ENCODE results near the gene TFB2M. TPM values are rescaled to one million over a fixed set of nuclear protein-coding genes. Genes with fewer than 3 reads are reported as not detected.

TFB2M gene
- polyA plus RNA-seq, 3 donors = 4.9 to 9.7 (median 7.9) TPM

DNA sequence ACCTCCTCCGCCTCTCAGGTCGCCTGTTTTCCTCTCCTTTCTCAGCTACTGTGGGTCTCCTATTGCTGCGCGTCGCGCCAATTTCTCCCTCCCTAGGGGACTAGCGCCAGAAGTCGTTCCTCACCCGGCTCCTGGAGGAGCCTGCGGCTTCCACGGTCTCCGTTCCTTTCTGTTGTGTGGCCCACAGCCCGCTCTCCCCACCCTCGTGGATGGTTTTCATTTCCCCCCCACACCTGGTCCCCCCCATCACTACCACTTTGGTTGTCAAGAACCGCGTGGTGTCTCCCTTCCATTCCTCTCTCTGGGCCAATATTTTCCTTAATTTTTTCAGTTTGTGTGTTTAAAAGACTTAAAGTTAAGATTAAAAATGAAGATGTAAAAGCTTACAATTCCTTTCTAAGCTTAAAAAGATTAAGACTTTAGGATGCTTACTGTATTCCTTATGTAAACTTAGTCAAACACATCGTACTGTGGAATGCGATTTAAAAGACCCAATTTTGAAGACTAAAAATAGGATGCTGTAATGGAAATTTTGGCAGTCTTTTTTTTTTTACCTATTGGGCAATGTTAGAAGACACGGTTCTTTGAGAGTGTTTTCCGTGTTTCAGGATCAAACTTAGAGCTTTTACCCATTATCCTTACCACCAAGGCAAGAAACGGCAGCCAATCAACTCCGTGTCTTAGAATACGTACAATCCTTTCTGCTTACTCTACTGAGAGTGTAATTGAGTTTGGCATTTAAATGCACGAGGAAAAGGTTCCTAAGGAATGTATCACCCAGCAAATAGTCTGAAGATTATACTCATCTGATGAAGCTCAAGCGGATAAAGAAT is 968 bp upstream of the TFB2M start:
- no peaks in the 10 kb centered on the region for H3K27me3 Mint-ChIP-seq (ENCODE audit: low read depth in 3 of 3)
- H3K9me3 Mint-ChIP-seq = peaks cover 0 to 6% (median 0%) of the 10 kb centered on the region in 7 donors
- no peaks in the 10 kb centered on the region for H3K27me3 ChIP-seq (ENCODE audit: control insufficient read depth in 2 of 2, insufficient read depth in 2 of 2, low read length in 2 of 2)
- H3K9me3 ChIP-seq (replicated peaks in 1 of 2; ENCODE audit: control insufficient read depth in 1 of 2, insufficient read depth in 1 of 2, low read length in 2 of 2) = no peaks in the 10 kb centered on the region
- TF ChIP-seq, protein P1, sequence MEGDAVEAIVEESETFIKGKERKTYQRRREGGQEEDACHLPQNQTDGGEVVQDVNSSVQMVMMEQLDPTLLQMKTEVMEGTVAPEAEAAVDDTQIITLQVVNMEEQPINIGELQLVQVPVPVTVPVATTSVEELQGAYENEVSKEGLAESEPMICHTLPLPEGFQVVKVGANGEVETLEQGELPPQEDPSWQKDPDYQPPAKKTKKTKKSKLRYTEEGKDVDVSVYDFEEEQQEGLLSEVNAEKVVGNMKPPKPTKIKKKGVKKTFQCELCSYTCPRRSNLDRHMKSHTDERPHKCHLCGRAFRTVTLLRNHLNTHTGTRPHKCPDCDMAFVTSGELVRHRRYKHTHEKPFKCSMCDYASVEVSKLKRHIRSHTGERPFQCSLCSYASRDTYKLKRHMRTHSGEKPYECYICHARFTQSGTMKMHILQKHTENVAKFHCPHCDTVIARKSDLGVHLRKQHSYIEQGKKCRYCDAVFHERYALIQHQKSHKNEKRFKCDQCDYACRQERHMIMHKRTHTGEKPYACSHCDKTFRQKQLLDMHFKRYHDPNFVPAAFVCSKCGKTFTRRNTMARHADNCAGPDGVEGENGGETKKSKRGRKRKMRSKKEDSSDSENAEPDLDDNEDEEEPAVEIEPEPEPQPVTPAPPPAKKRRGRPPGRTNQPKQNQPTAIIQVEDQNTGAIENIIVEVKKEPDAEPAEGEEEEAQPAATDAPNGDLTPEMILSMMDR (IDR thresholded peaks at IDR 0.05) = no peak
- peak overlapping the region; percentile 92 to 98 for H3K27ac ChIP-seq (ENCODE audit: low read depth in 1 of 2, low read length in 2 of 2)
- DNase-seq = peak in 2 of 3 donors; percentile 32 to 47
- H3K36me3 ChIP-seq (replicated peaks in 1 of 2; ENCODE audit: control insufficient read depth in 1 of 2, insufficient read depth in 2 of 2, low read length in 2 of 2) = peaks cover 6 to 20% of the 10 kb centered on the region in 2 donors
- H3K27ac Mint-ChIP-seq = peak overlapping the region; percentile 94 to 98 (median 96)
- H3K4me3 ChIP-seq (replicated peaks in 1 of 3; ENCODE audit: low read depth in 2 of 3, low read length in 3 of 3) = peak overlapping the region; percentile 89 to 99 (median 96)
- H3K36me3 Mint-ChIP-seq = peaks cover 10 to 17% of the 10 kb centered on the region in 2 donors
- peaks cover 94% of the 10 kb centered on the region for H3K79me2 ChIP-seq (ENCODE audit: insufficient read depth, low read length)
- H4K20me1 ChIP-seq (ENCODE audit: insufficient read depth, low read length) = no peaks in the 10 kb centered on the region
- H3K4me1 Mint-ChIP-seq = peaks cover 46% of the 10 kb centered on the region
- peak overlapping the region; percentile 92 for H2AFZ ChIP-seq (ENCODE audit: insufficient read depth, low read depth, low read length, poor library complexity, severe bottlenecking)
- peaks cover 55 to 70% of the 10 kb centered on the region in 2 donors for H3K4me1 ChIP-seq (ENCODE audit: control insufficient read depth in 1 of 2, insufficient read depth in 2 of 2, low read length in 2 of 2)
- H3K4me3 Mint-ChIP-seq = peak overlapping the region; percentile 98
- intact Hi-C loops (cut with micrococcal nuclease) = loop anchor here (2.0 to 5.0 kb wide), 2 partner anchors 40 to 42 kb away; no protein-coding TSS in a partner anchor
- WGBS (ENCODE audit: insufficient coverage) = 0% methylated on average over 8 of the region's 25 CpGs
- peak overlapping the region; percentile 93 for H3K9ac ChIP-seq (ENCODE audit: insufficient read depth, low read length, poor library complexity, severe bottlenecking)
- peak overlapping the region; percentile 78 for H3K4me2 ChIP-seq (replicated peaks; ENCODE audit: extremely low read depth, low read length, poor library complexity, severe bottlenecking)

DNA sequence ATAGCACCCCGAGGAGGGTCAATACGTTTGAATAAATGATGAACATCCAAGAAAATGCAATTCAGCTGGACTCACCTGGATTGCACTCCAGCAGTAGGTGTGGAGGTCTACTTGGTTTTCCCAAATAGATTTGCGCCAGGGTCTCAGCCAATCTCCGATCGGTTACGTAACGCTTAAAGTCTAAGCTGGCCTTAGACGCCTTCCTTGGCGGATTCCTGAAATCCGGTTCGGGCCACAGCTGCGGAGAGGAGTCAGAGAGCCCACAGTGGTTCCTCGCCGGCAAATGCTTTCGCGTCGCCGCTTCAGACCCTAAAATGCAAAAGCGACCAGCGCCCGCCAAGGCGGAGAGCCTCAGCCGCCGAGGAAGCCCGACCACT is 322 bp downstream of the TFB2M start:
- under 1% methylated on average over 23 of the region's 25 CpGs for WGBS (ENCODE audit: insufficient coverage)

More for the DNA sequence above, 322 bp downstream of the TFB2M start:
- intact Hi-C loops (cut with micrococcal nuclease) = loop anchor here (2.0 to 5.0 kb wide), 2 partner anchors 42 to 43 kb away; no protein-coding TSS in a partner anchor
- Histone ChIP-seq H2AFZ (ENCODE audit: insufficient read depth, low read depth, low read length, poor library complexity, severe bottlenecking) (peak overlapping the region; percentile 92), H3K27me3 (ENCODE audit: control insufficient read depth in 2 of 2, insufficient read depth in 2 of 2, low read length in 2 of 2) (no peaks in the 10 kb centered on the region), H3K9me3 (replicated peaks in 1 of 2; ENCODE audit: control insufficient read depth in 1 of 2, insufficient read depth in 1 of 2, low read length in 2 of 2) (no peaks in the 10 kb centered on the region), H3K79me2 (ENCODE audit: insufficient read depth, low read length) (peaks cover 81% of the 10 kb centered on the region), H3K36me3 (replicated peaks in 1 of 2; ENCODE audit: control insufficient read depth in 1 of 2, insufficient read depth in 2 of 2, low read length in 2 of 2) (peaks cover 8 to 26% of the 10 kb centered on the region in 2 donors), H3K9ac (ENCODE audit: insufficient read depth, low read length, poor library complexity, severe bottlenecking) (peak overlapping the region; percentile 93), H3K4me2 (replicated peaks; ENCODE audit: extremely low read depth, low read length, poor library complexity, severe bottlenecking) (peak overlapping the region; percentile 78), H3K4me1 (ENCODE audit: control insufficient read depth in 1 of 2, insufficient read depth in 2 of 2, low read length in 2 of 2) (peaks cover 42 to 57% of the 10 kb centered on the region in 2 donors), H4K20me1 (ENCODE audit: insufficient read depth, low read length) (no peaks in the 10 kb centered on the region), H3K4me3 (replicated peaks in 1 of 3; ENCODE audit: low read depth in 2 of 3, low read length in 3 of 3) (peak overlapping the region; percentile 89 to 99 (median 96)), H3K27ac (ENCODE audit: low read depth in 1 of 2, low read length in 2 of 2) (peak overlapping the region; percentile 92 to 98)
- peaks cover 10 to 22% of the 10 kb centered on the region in 2 donors for H3K36me3 Mint-ChIP-seq
- H3K4me1 Mint-ChIP-seq = peaks cover 41% of the 10 kb centered on the region
- no peaks in the 10 kb centered on the region for H3K27me3 Mint-ChIP-seq (ENCODE audit: low read depth in 3 of 3)
- peak overlapping the region; percentile 89 to 98 (median 95) for H3K27ac Mint-ChIP-seq
- H3K9me3 Mint-ChIP-seq = peaks cover 0 to 6% (median 0%) of the 10 kb centered on the region in 7 donors
- DNase-seq = no peak
- H3K4me3 Mint-ChIP-seq = peak overlapping the region; percentile 98
- TF ChIP-seq, protein P1 (IDR thresholded peaks at IDR 0.05) = no peak

Data from CD14-positive monocyte (primary cell).